GM23338 (cell line): Measurements from ENCODE around the gene GTF2A2. TPM values are rescaled to one million over a fixed set of nuclear protein-coding genes. Genes with fewer than 3 reads are reported as not detected.

Experiments used
- ATAC-seq: fragments of 200-7000 bp; cut with Tn5 transposase; 3 replicates; pipeline ENCODE4 v1.9.1; 2020
- DNase-seq: peaks from one replicate; pipeline ENCODE4 v3.0.0-alpha.2; 2015; ENCODE audit warnings: low spot score
- H2AFZ ChIP-seq: fragments of 200-600 bp; sonication (generic); 2 replicates; pipeline ENCODE4 v1.8.0; 2016; ENCODE audit warnings: antibody characterized with exemption, mild to moderate bottlenecking, moderate library complexity
- H3F3A ChIP-seq: fragments of 200-600 bp; sonication (generic); replicated peaks from 2 replicates; pipeline ENCODE4 v1.8.0; 2017; ENCODE audit warnings: antibody characterized with exemption, mixed run types, low read depth
- H3K27ac ChIP-seq: fragments of 200-600 bp; sonication (generic); 2 replicates; pipeline ENCODE4 v1.6.1; 2016; ENCODE audit warnings: low read depth
- H3K27me3 ChIP-seq: fragments of 200-600 bp; sonication (generic); 2 replicates; pipeline ENCODE4 v1.8.0; 2016; ENCODE audit warnings: mild to moderate bottlenecking, mixed run types, moderate library complexity; ENCODE audit not compliant: insufficient read depth
- H3K36me3 ChIP-seq: fragments of 200-600 bp; sonication (generic); 2 replicates; pipeline ENCODE4 v1.8.0; 2016; ENCODE audit warnings: mild to moderate bottlenecking; ENCODE audit not compliant: insufficient read depth
- H3K4me1 ChIP-seq: fragments of 200-600 bp; sonication (generic); 2 replicates; pipeline ENCODE4 v1.8.0; 2016; ENCODE audit warnings: mild to moderate bottlenecking, moderate library complexity; ENCODE audit not compliant: insufficient read depth
- H3K4me2 ChIP-seq: fragments of 200-600 bp; sonication (generic); 2 replicates; pipeline ENCODE4 v1.7.1; 2017; ENCODE audit warnings: mixed run types
- H3K4me3 ChIP-seq: fragments of 200-600 bp; sonication (generic); 2 replicates; pipeline ENCODE4 v1.6.1; 2016; ENCODE audit warnings: mixed run types
- H3K79me2 ChIP-seq: fragments of 200-600 bp; sonication (generic); replicated peaks from 2 replicates; pipeline ENCODE4 v1.8.0; 2017; ENCODE audit warnings: mild to moderate bottlenecking; ENCODE audit not compliant: insufficient read depth
- H3K9me2 ChIP-seq: fragments of 200-600 bp; sonication (generic); 2 replicates; pipeline ENCODE4 v1.8.0; 2017; ENCODE audit not compliant: insufficient read depth
- H4K20me1 ChIP-seq: fragments of 200-600 bp; sonication (generic); replicated peaks from 2 replicates; pipeline ENCODE4 v1.8.0; 2017; ENCODE audit warnings: mild to moderate bottlenecking; ENCODE audit not compliant: insufficient read depth
- H3K27ac Mint-ChIP-seq: 2 replicates; pipeline ENCODE4 v1.8.0; 2020; ENCODE audit warnings: inconsistent platforms, mild to moderate bottlenecking, moderate library complexity, mixed read lengths
- H3K27me3 Mint-ChIP-seq: 3 replicates; pipeline ENCODE4 v1.8.0; 2022; ENCODE audit warnings: low read depth, mild to moderate bottlenecking, moderate library complexity, mixed read lengths, inconsistent platforms; ENCODE audit not compliant: insufficient read depth, poor library complexity
- H3K36me3 Mint-ChIP-seq: 3 replicates; pipeline ENCODE4 v1.8.0; 2021; ENCODE audit warnings: low read depth, mild to moderate bottlenecking, inconsistent platforms, moderate library complexity, mixed read lengths
- H3K4me1 Mint-ChIP-seq: 3 replicates; pipeline ENCODE4 v1.8.0; 2020; ENCODE audit warnings: mild to moderate bottlenecking, inconsistent platforms, mixed read lengths
- H3K4me3 Mint-ChIP-seq: 3 replicates; pipeline ENCODE4 v1.8.0; 2021; ENCODE audit warnings: moderate library complexity, mild to moderate bottlenecking, inconsistent platforms, mixed read lengths
- H3K9me3 Mint-ChIP-seq: 3 replicates; pipeline ENCODE4 v1.8.0; 2020; ENCODE audit warnings: moderate library complexity, mild to moderate bottlenecking, inconsistent platforms, mixed read lengths
- JUNB ChIP-seq: IDR thresholded peaks from one replicate; pipeline ENCODE4 v1.6.1; 2016; ENCODE audit warnings: antibody characterized with exemption; ENCODE audit not compliant: unreplicated experiment
- STAT1 ChIP-seq: IDR thresholded peaks from one replicate; pipeline ENCODE4 v1.6.1; 2016; ENCODE audit warnings: antibody characterized with exemption; ENCODE audit not compliant: unreplicated experiment
- ZNF114 ChIP-seq: fragments of 250-450 bp; sonication (Bioruptor Pico); IDR thresholded peaks from 2 replicates; pipeline ENCODE4 v1.5.0; 2020; ENCODE audit warnings: mild to moderate bottlenecking, moderate library complexity
- polyA plus RNA-seq: library from polyadenylated mRNA; unstranded; fragments of >200 nt; fragmentation: Nextera tagmentation; extraction: Ambion mirVana; gene quantifications from 2 replicates; pipeline ENCODE4 v1.2.1, GENCODE V29; 2016
- total RNA-seq: library from RNA; depleted of rRNA; stranded (reverse); fragments of >200 nt; shearing (Covaris generic); gene quantifications from 2 replicates; pipeline ENCODE4 v1.2.3, GENCODE V29; 2014
- TF ChIP-seq, protein P1 (sequence below): fragments of 250-450 bp; sonication (Bioruptor Pico); IDR thresholded peaks from 2 replicates; pipeline ENCODE4 v1.5.0; 2020; ENCODE audit warnings: mild to moderate bottlenecking, moderate library complexity
- TF ChIP-seq, protein P2 (sequence below): IDR thresholded peaks from one replicate; pipeline ENCODE4 v1.6.1; 2018; ENCODE audit warnings: antibody characterized with exemption; ENCODE audit not compliant: unreplicated experiment

Gene GTF2A2
- total and polyA plus RNA-seq, 2 experiments from 2014 or later: 45.9 to 424 TPM

DNA sequence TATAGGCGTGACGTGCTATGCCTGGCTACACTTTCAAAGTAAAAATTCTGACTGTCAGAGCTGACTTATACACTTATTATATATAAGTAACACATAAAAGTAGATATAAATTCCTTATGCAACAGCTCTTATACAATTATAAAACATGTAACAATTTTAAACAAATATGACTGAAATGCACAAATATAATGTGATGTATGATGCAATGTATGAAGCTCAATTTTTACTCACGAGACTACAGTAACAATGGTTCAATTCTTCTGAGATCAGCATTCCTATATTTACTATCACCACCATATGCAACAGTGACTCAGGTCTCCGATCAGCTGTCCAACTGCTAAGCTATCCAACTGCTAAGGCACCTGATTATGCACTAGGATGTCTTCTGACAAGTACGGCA is 23.6 kb upstream of the GTF2A2 start (continued):
- TF ChIP-seq, protein P1, sequence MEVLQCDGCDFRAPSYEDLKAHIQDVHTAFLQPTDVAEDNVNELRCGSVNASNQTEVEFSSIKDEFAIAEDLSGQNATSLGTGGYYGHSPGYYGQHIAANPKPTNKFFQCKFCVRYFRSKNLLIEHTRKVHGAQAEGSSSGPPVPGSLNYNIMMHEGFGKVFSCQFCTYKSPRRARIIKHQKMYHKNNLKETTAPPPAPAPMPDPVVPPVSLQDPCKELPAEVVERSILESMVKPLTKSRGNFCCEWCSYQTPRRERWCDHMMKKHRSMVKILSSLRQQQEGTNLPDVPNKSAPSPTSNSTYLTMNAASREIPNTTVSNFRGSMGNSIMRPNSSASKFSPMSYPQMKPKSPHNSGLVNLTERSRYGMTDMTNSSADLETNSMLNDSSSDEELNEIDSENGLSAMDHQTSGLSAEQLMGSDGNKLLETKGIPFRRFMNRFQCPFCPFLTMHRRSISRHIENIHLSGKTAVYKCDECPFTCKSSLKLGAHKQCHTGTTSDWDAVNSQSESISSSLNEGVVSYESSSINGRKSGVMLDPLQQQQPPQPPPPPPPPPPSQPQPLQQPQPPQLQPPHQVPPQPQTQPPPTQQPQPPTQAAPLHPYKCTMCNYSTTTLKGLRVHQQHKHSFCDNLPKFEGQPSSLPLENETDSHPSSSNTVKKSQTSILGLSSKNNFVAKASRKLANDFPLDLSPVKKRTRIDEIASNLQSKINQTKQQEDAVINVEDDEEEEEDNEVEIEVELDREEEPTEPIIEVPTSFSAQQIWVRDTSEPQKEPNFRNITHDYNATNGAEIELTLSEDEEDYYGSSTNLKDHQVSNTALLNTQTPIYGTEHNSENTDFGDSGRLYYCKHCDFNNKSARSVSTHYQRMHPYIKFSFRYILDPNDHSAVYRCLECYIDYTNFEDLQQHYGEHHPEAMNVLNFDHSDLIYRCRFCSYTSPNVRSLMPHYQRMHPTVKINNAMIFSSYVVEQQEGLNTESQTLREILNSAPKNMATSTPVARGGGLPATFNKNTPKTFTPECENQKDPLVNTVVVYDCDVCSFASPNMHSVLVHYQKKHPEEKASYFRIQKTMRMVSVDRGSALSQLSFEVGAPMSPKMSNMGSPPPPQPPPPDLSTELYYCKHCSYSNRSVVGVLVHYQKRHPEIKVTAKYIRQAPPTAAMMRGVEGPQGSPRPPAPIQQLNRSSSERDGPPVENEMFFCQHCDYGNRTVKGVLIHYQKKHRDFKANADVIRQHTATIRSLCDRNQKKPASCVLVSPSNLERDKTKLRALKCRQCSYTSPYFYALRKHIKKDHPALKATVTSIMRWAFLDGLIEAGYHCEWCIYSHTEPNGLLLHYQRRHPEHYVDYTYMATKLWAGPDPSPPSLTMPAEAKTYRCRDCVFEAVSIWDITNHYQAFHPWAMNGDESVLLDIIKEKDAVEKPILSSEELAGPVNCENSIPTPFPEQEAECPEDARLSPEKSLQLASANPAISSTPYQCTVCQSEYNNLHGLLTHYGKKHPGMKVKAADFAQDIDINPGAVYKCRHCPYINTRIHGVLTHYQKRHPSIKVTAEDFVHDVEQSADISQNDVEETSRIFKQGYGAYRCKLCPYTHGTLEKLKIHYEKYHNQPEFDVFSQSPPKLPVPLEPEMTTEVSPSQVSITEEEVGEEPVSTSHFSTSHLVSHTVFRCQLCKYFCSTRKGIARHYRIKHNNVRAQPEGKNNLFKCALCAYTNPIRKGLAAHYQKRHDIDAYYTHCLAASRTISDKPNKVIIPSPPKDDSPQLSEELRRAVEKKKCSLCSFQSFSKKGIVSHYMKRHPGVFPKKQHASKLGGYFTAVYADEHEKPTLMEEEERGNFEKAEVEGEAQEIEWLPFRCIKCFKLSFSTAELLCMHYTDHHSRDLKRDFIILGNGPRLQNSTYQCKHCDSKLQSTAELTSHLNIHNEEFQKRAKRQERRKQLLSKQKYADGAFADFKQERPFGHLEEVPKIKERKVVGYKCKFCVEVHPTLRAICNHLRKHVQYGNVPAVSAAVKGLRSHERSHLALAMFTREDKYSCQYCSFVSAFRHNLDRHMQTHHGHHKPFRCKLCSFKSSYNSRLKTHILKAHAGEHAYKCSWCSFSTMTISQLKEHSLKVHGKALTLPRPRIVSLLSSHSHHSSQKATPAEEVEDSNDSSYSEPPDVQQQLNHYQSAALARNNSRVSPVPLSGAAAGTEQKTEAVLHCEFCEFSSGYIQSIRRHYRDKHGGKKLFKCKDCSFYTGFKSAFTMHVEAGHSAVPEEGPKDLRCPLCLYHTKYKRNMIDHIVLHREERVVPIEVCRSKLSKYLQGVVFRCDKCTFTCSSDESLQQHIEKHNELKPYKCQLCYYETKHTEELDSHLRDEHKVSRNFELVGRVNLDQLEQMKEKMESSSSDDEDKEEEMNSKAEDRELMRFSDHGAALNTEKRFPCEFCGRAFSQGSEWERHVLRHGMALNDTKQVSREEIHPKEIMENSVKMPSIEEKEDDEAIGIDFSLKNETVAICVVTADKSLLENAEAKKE (CRISPR knock-in tag): no peak
- TF ChIP-seq STAT1: no peak
- TF ChIP-seq, protein P2, sequence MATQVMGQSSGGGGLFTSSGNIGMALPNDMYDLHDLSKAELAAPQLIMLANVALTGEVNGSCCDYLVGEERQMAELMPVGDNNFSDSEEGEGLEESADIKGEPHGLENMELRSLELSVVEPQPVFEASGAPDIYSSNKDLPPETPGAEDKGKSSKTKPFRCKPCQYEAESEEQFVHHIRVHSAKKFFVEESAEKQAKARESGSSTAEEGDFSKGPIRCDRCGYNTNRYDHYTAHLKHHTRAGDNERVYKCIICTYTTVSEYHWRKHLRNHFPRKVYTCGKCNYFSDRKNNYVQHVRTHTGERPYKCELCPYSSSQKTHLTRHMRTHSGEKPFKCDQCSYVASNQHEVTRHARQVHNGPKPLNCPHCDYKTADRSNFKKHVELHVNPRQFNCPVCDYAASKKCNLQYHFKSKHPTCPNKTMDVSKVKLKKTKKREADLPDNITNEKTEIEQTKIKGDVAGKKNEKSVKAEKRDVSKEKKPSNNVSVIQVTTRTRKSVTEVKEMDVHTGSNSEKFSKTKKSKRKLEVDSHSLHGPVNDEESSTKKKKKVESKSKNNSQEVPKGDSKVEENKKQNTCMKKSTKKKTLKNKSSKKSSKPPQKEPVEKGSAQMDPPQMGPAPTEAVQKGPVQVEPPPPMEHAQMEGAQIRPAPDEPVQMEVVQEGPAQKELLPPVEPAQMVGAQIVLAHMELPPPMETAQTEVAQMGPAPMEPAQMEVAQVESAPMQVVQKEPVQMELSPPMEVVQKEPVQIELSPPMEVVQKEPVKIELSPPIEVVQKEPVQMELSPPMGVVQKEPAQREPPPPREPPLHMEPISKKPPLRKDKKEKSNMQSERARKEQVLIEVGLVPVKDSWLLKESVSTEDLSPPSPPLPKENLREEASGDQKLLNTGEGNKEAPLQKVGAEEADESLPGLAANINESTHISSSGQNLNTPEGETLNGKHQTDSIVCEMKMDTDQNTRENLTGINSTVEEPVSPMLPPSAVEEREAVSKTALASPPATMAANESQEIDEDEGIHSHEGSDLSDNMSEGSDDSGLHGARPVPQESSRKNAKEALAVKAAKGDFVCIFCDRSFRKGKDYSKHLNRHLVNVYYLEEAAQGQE: no peak
- no peak for TF ChIP-seq ZNF114

DNA sequence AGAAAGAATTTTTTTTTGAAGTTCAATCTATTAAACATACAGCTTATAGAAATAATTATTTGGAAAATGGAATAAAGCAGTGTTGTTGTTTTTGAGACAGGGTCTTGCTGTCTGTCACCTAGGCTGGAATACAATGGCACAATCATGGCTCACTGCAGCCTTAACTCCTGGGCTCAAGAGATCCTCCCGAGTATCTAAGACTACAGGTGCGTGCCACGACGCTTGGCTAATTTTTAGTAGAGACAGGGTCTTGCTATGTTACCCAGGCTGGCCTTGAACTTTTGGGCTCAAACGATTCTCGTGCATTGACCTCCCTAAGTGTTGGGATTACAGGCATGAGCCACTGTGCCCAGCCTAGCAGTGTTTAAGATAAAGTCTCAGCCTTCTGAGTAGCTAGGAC is 23.0 kb upstream of the GTF2A2 start:
- no peak overlapping the region for H2AFZ ChIP-seq
- peaks cover 48% of the 10 kb centered on the region for H3K36me3 ChIP-seq
- no peak overlapping the region for H3K27ac Mint-ChIP-seq
- H3K27me3 Mint-ChIP-seq: no peaks in the 10 kb centered on the region
- H3K27me3 ChIP-seq: no peaks in the 10 kb centered on the region
- H3K4me3 Mint-ChIP-seq: no peak overlapping the region
- no peaks in the 10 kb centered on the region for H3K4me1 Mint-ChIP-seq
- H3K36me3 Mint-ChIP-seq: peaks cover 57% of the 10 kb centered on the region
- no peaks in the 10 kb centered on the region for H3K9me2 ChIP-seq
- no peak overlapping the region for H3K4me2 ChIP-seq
- peaks cover 38% of the 10 kb centered on the region for H3K79me2 ChIP-seq
- no peaks in the 10 kb centered on the region for H3K4me1 ChIP-seq
- no peak overlapping the region for H3K27ac ChIP-seq
- peaks cover 12% of the 10 kb centered on the region for H4K20me1 ChIP-seq
- no peaks in the 10 kb centered on the region for H3K9me3 Mint-ChIP-seq
- no peaks in the 10 kb centered on the region for H3F3A ChIP-seq
- ATAC-seq: no peak
- H3K4me3 ChIP-seq: no peak overlapping the region
- DNase-seq: no peak
- TF ChIP-seq JUNB: no peak
- TF ChIP-seq ZNF114: no peak
- TF ChIP-seq, protein P1 (CRISPR knock-in tag): no peak
